GM23248 (cell line): Measurements from ENCODE around the gene TBL1X.

Experiments used
- EZH2 ChIP-seq: fragments of 200-600 bp; sonication (generic); IDR thresholded peaks from 2 replicates; pipeline ENCODE4 v1.6.1; 2018; ENCODE audit warnings: antibody characterized with exemption, mild to moderate bottlenecking; ENCODE audit not compliant: insufficient read depth, poor library complexity, severe bottlenecking
- EZH2phosphoT487 ChIP-seq: fragments of 200-600 bp; sonication (generic); IDR thresholded peaks from 2 replicates; pipeline ENCODE4 v1.6.1; 2018; ENCODE audit warnings: antibody characterized with exemption, moderate library complexity, mild to moderate bottlenecking, low read depth; ENCODE audit not compliant: insufficient read depth

- TF ChIP-seq EZH2 (no peak), EZH2phosphoT487 (no peak)
Measured at GRCh38 chrX:9698576-9698975, 233.7 kb downstream of the TBL1X start.
